Measurements from ENCODE around the gene DAAM1. TPM values are rescaled to one million over a fixed set of nuclear protein-coding genes. Genes with fewer than 3 reads are reported as not detected.

Gene DAAM1
- total RNA-seq = 18.2 and 32.4 TPM in 2 replicates

DNA sequence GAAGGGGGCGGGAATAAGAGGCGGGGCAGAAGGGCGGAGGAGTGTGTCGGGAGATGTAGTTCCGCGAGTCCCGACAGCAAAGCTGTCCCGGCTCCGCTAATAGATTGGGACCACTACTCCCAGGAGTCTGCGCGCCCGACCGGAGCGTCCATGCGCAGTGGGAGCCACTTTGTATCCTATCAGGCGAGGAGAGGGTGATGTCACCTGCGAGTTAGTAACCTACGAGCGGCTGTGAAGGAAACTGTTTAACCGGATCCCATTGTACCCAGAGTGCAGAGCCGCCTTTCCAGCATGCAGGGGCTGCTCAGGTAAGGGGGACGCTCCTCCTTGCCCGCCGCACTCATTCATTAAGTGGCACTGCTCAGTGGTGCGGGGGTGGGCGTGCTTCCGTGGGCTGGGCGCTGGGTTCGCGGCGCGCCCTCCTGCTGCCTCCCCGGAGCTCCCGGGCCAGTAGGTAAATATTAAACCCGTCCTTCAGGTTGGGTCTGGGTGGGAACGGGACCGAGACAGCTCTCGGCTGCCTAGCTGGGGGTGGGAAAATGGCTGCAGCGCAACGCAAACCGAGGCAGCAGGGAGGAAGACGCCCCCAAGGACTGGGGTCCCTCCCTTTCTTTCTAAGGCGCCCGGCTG, at the start of gene DAAM1:
DAAM1 (plus strand) TSS at position 207 of the 630 bp plus-strand sequence. CDS start 74,811 bp downstream, outside the sequence.
- DNase-seq (ENCODE audit: low read depth) = peak; percentile 97

DNA sequence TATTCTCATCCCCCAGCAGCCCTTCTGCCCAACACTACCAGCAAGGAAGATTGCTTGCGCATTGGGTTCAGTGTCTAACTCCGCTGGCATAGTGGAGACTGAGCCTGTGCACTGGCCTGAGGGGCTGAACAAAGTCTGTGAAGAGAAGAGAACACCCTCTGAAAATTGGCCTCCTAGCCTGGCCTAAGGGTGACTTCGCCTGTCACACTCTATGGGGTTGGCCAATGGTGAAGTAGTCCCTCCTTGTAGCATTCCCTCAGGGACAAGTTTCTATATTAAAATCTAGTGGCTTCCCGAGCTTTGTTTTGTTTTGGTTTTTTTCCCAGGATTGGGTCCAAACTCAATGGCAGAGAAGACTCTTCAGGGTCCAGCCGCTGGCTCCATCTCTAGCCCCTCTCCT, 49.1 kb upstream of the DAAM1 start:
- DNase-seq (ENCODE audit: low read depth) = no peak

DNA sequence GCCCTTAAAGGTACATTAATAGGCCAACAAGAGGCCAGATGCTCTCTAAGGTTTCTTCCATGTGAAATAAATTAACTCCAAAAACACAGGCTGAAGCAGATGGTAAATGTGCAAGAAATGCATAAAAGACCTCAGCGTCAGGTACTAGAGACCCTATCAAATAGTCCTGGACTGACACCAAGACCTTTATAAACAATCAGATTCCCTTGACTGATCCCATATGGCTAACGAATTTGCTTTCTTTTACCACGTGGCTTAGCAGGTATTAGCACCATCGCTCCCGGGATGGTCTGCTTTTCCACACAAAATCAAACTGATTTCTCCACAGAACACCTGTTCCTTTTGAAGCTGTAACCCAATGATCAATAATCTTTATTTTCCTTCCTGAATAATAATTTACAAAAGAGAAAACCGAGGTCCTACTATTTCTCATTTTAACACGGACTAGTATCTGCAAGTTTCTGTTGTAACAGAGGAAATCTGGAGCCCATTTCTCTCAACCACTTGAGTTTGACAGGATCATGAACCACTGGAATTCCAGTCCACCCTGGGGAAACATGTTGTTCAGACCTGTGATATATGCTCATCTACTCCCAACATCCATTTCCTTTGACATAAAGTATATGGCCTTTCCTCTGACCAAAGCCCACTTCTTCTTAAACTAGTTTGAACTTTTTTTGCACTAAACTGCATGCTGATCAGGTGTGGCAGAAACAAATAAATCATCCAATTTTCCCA, 48.2 kb upstream of the DAAM1 start:
- no peak for DNase-seq (ENCODE audit: low read depth)

GRCh38 chr14:59146484-59146883, 42.0 kb upstream of the DAAM1 start:
- no peak for DNase-seq (ENCODE audit: low read depth)

DNA sequence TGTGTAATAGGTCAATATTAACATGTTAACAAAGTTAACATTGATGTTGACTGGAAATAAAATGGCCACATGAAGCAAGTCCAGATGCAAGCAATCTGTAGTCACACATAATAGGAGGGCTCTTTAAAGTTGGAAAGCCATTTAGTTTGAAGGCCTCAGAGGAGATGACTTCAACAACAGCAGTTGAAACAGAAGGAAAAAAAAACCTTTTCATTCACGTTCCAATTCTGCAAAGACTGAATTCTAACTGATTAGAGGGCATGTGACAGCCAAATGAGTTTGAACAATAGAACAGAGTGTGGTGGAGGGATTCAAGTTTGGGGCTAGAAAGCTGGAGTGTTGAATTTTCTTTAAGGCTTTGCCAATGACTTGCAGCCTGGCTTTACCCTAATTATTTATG, 41.5 kb upstream of the DAAM1 start:
- DNase-seq (ENCODE audit: low read depth) = no peak

- DNase-seq (ENCODE audit: low read depth) = no peak
Observed at GRCh38 chr14:59148334-59148900, 40.0 kb upstream of the DAAM1 start.

DNA sequence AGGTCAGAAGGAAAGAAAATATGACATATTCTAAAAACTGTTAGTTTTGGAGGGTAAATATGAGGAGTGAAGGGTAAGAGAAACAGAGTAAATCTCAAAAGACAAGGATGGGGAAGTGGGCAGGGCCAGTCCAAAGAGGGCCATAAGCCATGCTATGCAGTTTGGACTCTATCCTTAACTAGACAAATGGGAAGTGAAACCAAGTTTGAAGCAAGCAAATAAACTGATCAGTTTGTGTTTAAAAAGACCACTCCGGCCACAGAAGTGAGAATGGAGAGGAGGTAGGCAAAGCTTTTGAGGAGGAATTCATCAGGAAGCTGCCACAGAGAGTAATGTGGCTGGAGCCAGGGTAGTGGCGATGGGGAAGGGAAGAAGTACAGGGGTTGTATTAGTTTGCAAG, 37.5 kb upstream of the DAAM1 start:
- DNase-seq (ENCODE audit: low read depth) = no peak

DNA sequence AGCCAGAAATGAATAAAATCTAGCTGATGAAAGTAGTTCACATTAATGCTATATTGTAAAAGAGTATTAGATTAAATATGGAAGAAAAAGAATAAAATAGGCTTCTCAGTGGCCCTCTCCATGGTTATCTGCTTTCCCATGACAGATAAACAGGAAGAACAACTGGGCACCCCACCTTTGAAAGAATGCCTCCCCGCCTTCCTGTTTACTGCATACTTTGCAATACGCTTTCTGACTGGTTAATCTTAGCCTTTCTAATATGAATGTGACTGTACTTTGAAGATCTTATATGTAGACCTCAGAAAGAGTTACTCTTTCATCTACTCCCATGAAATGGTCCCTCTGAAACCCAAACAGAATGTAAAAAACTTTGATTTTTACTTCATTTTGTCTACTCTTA, 34.1 kb upstream of the DAAM1 start:
- DNase-seq (ENCODE audit: low read depth) = no peak

DNA sequence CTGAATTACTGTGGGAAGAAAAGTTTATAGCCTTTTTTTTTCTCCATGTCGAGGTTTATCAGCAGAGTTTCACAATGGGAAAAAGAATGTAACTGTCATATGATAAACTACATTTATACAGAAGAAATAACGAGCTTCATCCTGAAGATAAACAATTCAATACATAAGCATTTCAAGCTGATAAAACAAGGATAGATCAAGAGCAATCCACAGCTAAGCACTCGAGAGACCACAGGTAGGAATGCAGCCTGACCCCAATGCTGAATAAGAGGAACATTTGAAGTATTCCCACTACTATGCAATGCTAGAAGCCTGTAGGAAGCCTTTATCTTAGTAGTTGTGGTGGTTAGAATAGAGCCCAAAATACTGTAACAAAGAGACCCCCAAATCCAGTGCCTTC, 32.6 kb upstream of the DAAM1 start:
- DNase-seq (ENCODE audit: low read depth) = no peak

DNA sequence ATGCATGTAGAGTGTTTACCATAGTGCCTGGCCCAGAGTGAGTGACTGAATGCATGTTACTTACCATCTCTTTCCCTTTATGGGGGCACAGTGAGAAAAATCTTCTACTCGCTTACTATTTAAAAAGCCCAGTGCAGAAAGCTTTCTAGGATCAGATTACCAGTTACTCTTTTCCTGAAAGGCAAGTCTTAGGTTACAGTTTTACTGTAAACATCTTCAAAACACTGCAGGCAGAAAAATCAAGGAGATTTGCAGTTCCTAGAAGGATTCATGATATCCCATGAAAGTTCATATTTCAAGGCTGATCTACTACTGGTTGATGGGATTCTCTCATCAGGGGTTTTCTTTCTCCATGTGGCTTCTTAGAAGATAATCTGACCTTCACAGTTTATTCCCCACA, 29.3 kb upstream of the DAAM1 start:
- no peak for DNase-seq (ENCODE audit: low read depth)

DNA sequence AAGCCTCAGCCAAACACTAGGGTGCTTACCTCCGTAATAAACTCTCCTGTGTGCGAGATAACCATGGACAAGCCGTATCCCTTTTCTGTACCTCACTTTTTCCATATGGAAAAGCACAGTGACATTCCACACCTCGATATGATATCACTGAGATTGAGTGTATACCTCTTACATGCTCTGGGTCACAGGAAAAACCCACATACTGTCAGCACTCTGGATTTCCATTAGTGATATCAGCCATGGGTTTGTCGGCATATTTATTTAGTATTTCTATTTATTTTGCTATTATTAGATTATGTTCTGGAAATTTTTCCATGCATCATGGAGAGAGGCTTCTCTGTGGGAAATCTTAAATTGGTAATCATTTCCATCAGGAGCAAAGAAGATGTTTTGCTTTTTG, 28.0 kb upstream of the DAAM1 start:
- no peak for DNase-seq (ENCODE audit: low read depth)

DNA sequence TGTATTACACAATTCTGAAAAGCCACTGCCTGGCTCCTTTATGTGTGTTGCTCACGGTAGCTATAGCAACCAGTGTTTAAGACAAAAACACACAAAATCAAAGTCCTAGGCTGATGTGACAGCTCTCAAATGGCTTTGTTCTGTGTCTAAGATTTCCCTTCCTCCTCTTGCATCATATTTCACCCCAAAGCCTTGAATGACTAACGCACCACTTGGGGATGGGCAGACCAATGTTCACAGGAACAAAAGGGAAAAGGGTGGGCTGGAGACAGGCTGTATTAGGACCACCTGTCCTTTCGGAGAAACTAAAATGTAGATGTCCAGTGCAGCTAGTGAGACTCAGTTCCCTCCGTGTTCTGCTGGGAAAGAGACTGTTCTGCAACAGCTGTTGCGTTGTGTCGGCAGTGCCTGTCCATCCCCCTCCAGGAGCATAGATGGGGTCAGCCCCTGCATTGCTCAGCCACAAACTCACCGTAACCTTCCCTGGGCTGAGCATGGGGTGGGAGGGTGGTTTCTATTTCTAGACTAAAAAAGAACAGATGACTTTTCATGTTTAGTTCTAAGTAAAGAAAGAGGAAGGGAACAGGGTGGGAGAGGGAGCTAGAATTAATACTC, 26.8 kb upstream of the DAAM1 start:
- DNase-seq (ENCODE audit: low read depth) = peak; percentile 96

GRCh38 chr14:59166258-59166657, 22.2 kb upstream of the DAAM1 start:
- DNase-seq (ENCODE audit: low read depth) = no peak

- no peak for DNase-seq (ENCODE audit: low read depth)
Observed at GRCh38 chr14:59175404-59175803, 13.1 kb upstream of the DAAM1 start.

GRCh38 chr14:59176765-59177164, 11.7 kb upstream of the DAAM1 start:
- DNase-seq (ENCODE audit: low read depth) = no peak

- DNase-seq (ENCODE audit: low read depth) = peak; percentile 37
Observed at GRCh38 chr14:59177262-59177661, 11.2 kb upstream of the DAAM1 start.

DNA sequence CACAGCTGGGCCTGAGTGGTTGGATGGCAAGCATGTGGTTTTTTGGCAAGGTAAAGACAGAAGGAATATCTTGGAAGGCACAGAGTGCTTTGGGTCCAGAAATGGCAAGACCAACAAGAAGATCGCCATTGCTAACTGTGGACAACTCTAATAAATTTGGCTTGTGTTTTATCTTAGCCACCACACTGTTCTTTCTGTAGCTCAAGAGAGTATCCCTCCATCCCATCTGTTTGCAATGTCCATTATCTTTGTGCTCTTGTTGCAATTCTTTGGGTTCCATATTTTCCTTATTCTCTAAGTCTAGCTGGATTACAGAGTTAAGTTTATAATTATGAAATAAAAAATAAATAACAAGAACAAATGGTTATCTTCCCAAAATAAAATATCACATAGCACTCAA, 6.7 kb upstream of the DAAM1 start:
- DNase-seq (ENCODE audit: low read depth) = no peak

- no peak for DNase-seq (ENCODE audit: low read depth)
Observed at GRCh38 chr14:59182641-59183040, 5.8 kb upstream of the DAAM1 start.

GRCh38 chr14:59183150-59183549, 5.3 kb upstream of the DAAM1 start:
- DNase-seq (ENCODE audit: low read depth) = no peak

- DNase-seq (ENCODE audit: low read depth) = no peak
Observed at GRCh38 chr14:59184396-59184795, 4.1 kb upstream of the DAAM1 start.

- DNase-seq (ENCODE audit: low read depth) = no peak
Observed at GRCh38 chr14:59185676-59186075, 2.8 kb upstream of the DAAM1 start.

DNA sequence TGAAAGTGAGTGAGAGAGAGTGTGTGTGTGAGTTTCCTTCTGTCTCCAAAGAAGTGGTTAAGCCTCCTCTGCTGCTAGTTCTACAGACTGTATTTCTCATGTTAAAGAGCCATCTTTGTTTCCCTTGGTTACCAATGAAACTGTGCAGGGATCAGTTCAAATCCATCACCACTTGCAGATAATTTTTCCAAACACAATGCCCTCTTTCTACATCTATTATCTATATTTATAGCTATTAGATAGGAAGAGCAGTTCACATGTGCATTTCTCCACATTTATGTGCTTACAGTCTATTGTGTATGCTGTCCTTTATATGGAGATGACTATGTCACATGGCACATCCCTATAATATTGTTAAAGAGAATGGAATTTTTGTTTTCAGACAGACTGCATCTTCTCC, 2.2 kb upstream of the DAAM1 start:
- DNase-seq (ENCODE audit: low read depth) = no peak

DNA sequence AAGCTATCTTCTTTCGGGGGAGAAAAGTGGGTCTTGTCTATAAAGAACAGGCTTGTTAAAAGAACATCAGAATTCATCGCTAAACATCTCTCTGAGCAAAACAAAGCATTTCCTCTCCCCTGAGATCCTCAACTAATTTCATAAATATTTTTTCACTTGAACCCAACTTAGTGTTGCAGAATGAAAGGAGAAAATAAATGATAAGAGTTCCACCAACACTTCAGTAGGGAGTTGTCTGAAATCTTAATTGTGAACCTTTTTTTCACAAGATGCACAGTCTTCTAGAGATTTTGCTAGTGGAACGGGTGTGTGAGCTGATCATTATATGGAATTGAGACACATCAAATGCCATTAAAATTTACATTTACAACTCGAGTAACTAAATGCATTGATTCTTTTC, 1.3 kb upstream of the DAAM1 start:
- no peak for DNase-seq (ENCODE audit: low read depth)

Measured in renal cortical epithelial cell (primary cell).